ENCODE measurements around the gene TJP1. TPM values are rescaled to one million over a fixed set of nuclear protein-coding genes. Genes with fewer than 3 reads are reported as not detected.
"Not testable (repeated sequence)": the region's sequence is repeated elsewhere in the genome, so short reads cannot be mapped to it uniquely, and the experiment has no call there.

The TJP1 gene
- total RNA-seq, 1 experiment from 2014 or later = 59.2 TPM

DNA sequence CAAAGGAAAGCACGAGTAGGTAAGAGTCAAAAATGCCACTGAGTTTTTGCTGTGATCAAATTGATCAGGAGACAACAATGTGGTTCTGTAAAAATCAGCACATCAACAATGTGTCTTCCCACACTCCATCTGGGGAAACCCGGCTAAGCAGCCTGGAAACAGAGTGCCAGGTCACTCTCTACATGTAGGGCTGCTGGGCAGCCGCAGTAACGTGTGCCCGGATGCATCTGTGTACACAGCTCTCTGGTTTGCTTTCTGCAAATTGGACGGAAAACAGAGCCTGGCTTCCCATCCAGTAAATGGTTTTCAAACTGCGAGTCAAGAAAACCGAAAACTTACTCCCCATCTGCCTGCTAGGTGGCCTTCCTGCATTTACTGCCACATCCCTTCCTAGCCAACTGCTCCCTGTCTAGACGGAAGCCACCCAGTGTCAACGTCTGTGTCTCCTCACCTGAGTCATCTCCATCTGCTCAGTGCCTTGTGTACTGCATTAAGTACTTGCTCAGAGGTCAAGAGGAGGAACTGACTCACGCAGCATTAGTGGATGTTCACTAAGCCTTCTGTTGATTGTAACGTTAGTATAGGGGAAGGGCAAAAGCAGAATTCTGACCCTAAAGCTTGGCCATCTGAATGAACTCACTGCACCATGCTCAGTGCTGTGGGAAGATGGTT is 124.1 kb downstream of the TJP1 start:
- Histone ChIP-seq H3K9me3 (replicated peaks) (no peaks in the 10 kb centered on the region), H3K4me3 (no peak overlapping the region), H3K27ac (no peak overlapping the region), H3K36me3 (peaks cover 13% of the 10 kb centered on the region; the same call in 1 of the 2 replicates), H3K27me3 (no peaks in the 10 kb centered on the region), H3K4me1 (no peaks in the 10 kb centered on the region)
- DNase-seq = no peak

DNA sequence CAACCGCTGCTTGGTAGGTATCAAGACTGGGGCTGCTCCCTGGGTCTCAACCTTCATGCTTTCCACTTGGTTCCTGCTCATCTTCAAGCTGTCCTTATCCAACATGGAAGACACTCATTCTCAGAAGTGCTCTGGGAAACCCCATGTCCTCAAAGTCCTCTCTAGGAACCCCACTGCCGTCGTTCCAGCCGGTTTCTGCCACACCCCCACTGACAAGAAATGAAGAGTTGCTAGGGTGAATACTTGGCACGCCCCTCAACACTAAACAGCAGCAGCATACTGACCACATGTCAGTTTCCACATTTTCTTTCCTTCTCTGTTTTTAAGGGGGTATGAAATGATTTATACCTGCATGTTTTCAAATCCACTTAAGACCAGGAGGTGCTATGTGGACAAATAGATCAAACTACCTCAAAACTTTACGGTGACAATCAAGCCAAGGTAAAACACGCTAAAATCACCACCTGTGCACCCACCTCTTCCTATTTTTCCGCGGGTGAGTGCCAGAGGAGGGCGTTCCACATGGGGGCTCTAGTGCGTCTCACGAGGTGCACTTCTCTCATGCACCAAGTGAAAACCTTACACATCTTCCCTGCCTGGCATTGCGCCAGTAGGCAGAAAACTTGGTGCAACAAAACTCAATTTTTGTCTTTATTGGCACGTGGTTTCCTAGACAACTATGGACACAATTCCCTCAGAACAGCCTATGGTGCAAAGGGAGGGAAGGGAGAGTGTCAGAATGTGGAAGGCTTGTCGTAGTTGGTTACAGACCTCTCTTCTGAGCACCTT is 125.1 kb downstream of the TJP1 start:
- no peak for DNase-seq
- Histone ChIP-seq H3K27ac (no peak overlapping the region), H3K9me3 (replicated peaks) (no peaks in the 10 kb centered on the region)

GRCh38 chr15:29696506-29696905 is 125.8 kb downstream of the TJP1 start:
- not testable (repeated sequence) for H3K36me3 ChIP-seq; H3K27ac ChIP-seq; DNase-seq; H3K4me3 ChIP-seq; H3K9me3 ChIP-seq (replicated peaks); H3K4me1 ChIP-seq; H3K27me3 ChIP-seq

More for the DNA sequence above, 125.1 kb downstream of the TJP1 start:
- peaks cover 8% of the 10 kb centered on the region; the same call in 1 of the 2 replicates for H3K36me3 ChIP-seq
- H3K4me3 ChIP-seq = no peak overlapping the region
- H3K4me1 ChIP-seq = 0 out of 2 replicates have a peak, but pooled peaks cover 4% of the 10 kb centered on the region
- H3K27me3 ChIP-seq = no peaks in the 10 kb centered on the region

DNA sequence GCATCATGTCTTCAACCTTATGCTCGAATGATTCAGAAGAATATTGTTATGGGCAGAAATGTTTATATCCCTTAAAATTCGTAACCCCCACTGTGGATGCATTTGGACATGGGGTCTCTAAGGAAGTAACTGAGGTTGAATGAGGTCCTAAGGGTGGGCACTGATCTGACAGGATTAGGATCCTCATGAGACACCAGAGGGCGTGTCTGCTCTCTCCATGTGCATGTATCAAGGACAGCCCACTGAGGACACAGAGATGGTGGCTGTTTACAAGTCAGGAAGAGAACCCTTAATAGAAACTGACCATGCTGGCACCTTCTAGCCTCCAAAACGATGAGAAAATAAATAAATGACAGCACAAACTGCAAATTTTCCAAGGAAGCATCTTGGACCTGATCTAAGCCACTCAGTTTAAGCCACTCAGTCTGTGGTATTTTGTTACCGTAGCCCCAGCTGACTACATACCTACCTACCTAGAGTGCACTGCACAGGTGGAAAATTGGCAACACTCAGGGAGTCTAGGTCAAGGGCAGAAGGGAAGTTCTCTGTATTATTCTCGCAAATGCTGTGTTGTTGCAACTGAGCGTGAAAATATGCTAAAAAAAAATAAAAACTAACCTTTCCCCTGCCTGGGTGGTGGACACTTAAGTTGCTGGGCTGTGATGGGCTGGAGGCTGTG is 126.6 kb downstream of the TJP1 start:
- Histone ChIP-seq H3K9me3 (replicated peaks) (no peaks in the 10 kb centered on the region), H3K27ac (no peak overlapping the region), H3K27me3 (no peaks in the 10 kb centered on the region), H3K4me1 (0 out of 2 replicates have a peak, but pooled peaks cover 4% of the 10 kb centered on the region), H3K36me3 (no peaks in the 10 kb centered on the region), H3K4me3 (no peak overlapping the region)
- peak in 1 of 2 experiments; percentile 34 for DNase-seq

DNA sequence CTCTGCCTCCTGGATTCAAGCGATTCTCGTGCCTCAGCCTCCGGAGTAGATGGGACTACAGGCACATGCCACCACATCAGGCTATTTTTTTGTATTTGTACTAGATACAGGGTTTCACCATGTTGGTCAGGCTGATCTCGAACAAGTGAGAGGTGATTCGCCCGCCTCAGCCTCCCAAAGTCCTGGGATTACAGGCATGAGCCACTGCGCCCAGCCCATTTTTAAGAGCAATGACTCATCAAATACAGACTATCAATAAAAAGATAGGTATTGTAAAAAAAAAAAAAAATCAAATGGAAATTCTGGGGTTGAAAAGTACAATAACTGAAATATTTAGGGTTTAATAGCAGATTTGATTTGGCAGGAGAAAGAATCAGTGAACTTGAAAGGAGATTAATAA is 129.0 kb downstream of the TJP1 start:
- Histone ChIP-seq H3K27ac (no peak overlapping the region), H3K36me3 (no peaks in the 10 kb centered on the region), H3K27me3 (no peaks in the 10 kb centered on the region), H3K4me1 (0 out of 2 replicates have a peak, but pooled peaks cover 4% of the 10 kb centered on the region), H3K9me3 (replicated peaks) (no peaks in the 10 kb centered on the region), H3K4me3 (no peak overlapping the region)
- DNase-seq = no peak

DNA sequence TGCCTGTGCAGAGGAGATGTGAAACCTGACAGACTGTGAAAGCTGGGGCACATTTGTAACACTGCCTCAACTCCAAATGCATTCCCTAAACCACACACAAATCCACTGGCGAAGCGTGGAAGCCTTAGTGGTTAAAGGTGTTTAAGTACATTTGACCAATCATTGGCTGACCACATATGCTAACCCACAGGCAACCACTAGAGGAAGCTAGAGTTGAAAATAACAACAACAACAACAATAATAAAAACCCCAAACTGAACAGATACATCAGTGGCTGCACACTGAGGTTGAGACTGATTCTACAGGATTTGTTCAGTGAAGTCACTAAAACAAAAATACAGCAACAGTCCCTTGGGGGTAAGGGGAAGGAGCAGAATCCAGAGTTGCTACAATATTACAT is 129.7 kb downstream of the TJP1 start:
- no peak overlapping the region for H3K4me3 ChIP-seq
- H3K9me3 ChIP-seq (replicated peaks) = no peaks in the 10 kb centered on the region
- 0 out of 2 replicates have a peak, but pooled peaks cover 4% of the 10 kb centered on the region for H3K4me1 ChIP-seq
- DNase-seq = peak in 1 of 2 experiments; percentile 22
- no peaks in the 10 kb centered on the region for H3K36me3 ChIP-seq
- no peaks in the 10 kb centered on the region for H3K27me3 ChIP-seq
- H3K27ac ChIP-seq = no peak overlapping the region

DNA sequence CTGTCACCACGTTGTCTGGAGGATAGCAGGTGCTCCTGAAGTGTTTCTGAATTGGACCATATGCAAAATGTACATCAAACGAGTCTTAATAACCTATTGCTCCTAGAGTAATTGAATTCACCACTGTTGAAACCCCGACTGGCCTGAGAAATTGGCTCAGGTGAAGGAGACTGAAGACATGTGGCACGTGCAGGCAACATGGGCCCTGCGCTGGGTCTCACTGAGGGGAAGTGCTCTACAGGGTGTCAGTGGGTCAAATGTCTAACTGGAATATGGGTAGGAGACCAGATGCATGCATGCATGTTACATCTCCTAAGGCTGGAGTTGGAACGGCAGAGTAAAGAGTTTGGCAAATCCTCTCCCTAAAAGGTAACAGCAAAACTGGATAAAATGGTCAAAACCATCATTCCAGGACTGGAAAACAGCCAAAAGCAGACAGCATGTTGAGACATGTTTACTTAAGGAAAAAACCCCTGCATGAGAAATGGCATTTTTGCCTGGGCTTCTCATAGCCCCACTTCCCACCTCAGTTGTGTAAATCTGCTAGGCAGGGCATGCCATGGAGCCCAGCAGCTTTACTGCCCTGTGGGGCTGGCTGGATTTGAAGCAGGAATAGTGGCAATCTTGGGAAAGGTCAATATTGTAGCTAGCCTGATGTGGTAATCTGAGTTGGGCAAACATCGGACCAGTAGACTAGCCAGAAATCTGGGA is 131.3 kb downstream of the TJP1 start:
- Histone ChIP-seq H3K4me3 (no peak overlapping the region), H3K9me3 (replicated peaks) (no peaks in the 10 kb centered on the region), H3K27me3 (no peaks in the 10 kb centered on the region), H3K36me3 (no peaks in the 10 kb centered on the region), H3K4me1 (0 out of 2 replicates have a peak, but pooled peaks cover 7% of the 10 kb centered on the region), H3K27ac (no peak overlapping the region)
- DNase-seq = no peak

GRCh38 chr15:29689287-29689986 is 132.8 kb downstream of the TJP1 start:
- H3K4me1 ChIP-seq = peaks cover 12% of the 10 kb centered on the region; the same call in 1 of the 2 replicates
- H3K4me3 ChIP-seq = no peak overlapping the region
- H3K9me3 ChIP-seq (replicated peaks) = no peaks in the 10 kb centered on the region
- H3K27ac ChIP-seq = no peak overlapping the region
- H3K36me3 ChIP-seq = no peaks in the 10 kb centered on the region
- no peak for DNase-seq
- no peaks in the 10 kb centered on the region for H3K27me3 ChIP-seq

DNA sequence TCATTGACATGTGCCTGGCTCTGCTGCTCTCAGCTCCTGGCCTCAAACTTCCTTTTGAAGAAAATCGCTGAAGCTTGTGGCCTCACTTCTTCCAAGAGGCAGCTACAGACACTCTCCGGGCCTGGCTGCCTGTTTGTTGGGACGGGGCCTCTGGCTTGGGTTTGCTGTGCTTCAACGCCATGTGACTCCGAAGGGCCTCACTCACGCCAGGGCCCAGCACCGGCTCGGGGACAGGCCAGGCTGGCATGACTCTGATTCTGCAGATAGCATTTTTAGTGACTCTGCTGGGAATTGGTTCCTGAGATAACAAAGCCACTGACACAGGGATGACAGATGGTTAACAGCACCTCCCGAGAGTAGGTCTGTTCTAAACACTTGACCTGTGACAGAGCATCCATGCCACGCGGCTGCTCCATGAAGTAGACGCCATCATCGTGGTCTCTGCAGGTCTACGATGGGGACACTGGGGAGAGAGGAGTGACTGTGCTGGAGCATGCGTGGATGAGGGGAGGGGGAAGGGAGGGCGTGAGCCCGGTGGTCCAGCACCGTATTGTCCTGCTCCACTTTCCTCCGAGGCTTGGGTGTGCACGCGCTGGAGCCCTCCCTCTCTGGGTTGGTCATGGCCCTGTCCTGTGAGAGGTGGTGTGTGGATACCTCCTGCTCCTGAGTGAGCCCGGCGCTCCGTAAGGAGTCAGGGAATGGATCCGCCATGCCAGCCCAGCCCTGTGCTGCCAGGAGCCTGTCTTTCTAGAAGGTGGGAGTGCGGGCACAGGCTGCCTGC is 133.6 kb downstream of the TJP1 start:
- H3K9me3 ChIP-seq (replicated peaks) = no peaks in the 10 kb centered on the region
- no peak overlapping the region for H3K4me3 ChIP-seq
- no peaks in the 10 kb centered on the region for H3K36me3 ChIP-seq
- no peaks in the 10 kb centered on the region for H3K27me3 ChIP-seq
- DNase-seq = no peak
- peaks cover 12% of the 10 kb centered on the region; the same call in 1 of the 2 replicates for H3K4me1 ChIP-seq
- no peak overlapping the region for H3K27ac ChIP-seq

DNA sequence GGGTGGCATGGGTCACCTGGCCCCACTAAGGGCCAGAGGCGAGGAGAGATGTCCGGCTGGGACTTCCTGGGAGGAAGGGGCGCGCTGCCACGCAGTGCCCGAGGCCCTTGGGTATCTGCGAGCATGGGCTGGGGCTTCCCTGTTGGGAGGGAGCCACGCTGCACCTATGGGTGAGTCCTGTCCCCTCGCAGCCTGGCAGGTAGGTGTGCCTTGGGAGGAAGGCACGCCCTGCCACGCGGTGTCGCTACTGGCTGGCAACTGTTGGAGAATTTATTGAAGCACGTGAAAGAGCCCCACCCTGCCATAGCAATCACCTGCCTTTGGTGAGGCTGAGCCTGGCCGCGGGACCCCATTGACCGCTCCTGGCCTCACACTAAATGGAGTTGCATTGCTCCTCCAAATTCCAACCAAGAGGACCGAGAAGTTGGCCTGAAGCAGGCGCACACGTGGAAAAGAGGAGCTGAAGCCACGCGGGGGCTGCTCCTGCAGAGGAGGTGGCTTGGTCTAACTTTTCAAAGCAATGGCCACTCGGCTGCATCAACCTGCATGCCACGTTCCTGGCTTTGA is 134.2 kb downstream of the TJP1 start:
- no peak overlapping the region for H3K4me3 ChIP-seq
- H3K27ac ChIP-seq = no peak overlapping the region
- no peak for DNase-seq

GRCh38 chr15:29687204-29687815 is 135.0 kb downstream of the TJP1 start:
- DNase-seq = no peak
- Histone ChIP-seq H3K36me3 (no peaks in the 10 kb centered on the region), H3K27ac (no peak overlapping the region), H3K9me3 (replicated peaks) (no peaks in the 10 kb centered on the region), H3K4me1 (peaks cover 7% of the 10 kb centered on the region; the same call in 1 of the 2 replicates), H3K27me3 (no peaks in the 10 kb centered on the region), H3K4me3 (no peak overlapping the region)

More for the DNA sequence above, 134.2 kb downstream of the TJP1 start:
- H3K4me1 ChIP-seq = peaks cover 12% of the 10 kb centered on the region; the same call in 1 of the 2 replicates
- H3K36me3 ChIP-seq = no peaks in the 10 kb centered on the region
- H3K27me3 ChIP-seq = no peaks in the 10 kb centered on the region
- H3K9me3 ChIP-seq (replicated peaks) = no peaks in the 10 kb centered on the region

DNA sequence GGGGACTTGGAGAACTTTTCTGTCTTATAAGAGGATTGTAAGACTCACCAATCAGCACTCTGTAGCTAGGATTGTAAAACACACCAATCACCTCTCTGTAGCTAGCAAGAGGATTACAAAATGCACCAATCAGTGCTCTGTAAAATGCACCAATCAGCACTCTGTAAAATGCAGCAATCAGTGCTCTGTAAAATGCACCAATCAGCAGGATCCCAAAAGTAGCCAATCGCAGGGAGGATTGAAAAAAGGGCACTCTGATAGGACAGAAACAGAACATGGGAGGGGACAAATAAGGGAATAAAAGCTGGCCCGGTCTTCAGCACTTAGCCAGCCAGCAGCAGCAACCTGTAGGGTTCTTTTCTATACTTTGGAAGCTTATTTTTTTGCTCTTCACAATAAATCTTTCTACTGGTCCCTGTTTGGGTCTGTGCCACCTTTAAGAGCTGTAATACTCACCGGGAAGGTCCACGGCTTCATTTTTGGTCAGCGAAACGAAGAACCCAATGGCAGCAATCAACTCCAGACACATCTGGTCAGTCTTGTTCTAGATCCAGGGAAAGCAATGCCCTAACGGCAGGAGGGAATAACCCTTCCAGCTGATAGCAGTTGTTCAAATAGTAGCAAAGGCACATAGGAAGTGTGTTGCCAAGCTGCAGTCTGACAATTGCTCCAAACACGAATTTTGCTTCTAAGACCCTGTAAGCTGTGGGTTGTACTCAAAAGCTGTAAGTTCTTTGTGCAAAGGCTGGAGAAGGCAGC is 135.6 kb downstream of the TJP1 start:
- no peaks in the 10 kb centered on the region for H3K36me3 ChIP-seq
- no peaks in the 10 kb centered on the region for H3K9me3 ChIP-seq (replicated peaks)
- H3K27me3 ChIP-seq = no peaks in the 10 kb centered on the region
- H3K4me3 ChIP-seq = no peak overlapping the region
- H3K27ac ChIP-seq = no peak overlapping the region
- DNase-seq = no peak
- H3K4me1 ChIP-seq = peaks cover 7% of the 10 kb centered on the region; the same call in 1 of the 2 replicates
